22Rv1 (cell line): ENCODE data around the gene NEURL1B.

Source experiments
- CTCF ChIP-seq: fragments of 450-650 bp; IDR thresholded peaks from 2 replicates; pipeline ENCODE4 v1.5.1; 2017; ENCODE audit warnings: mild to moderate bottlenecking
- ZFX ChIP-seq: fragments of 450-650 bp; IDR thresholded peaks from 2 replicates; pipeline ENCODE4 v1.6.1; 2017; ENCODE audit warnings: antibody characterized with exemption, borderline replicate concordance

- TF ChIP-seq CTCF (no peak), ZFX (no peak)
Observed at GRCh38 chr5:172708183-172708505, 67.1 kb downstream of the NEURL1B start.
